ENCODE measurements around the gene WSCD2. TPM values are rescaled to one million over a fixed set of nuclear protein-coding genes. Genes with fewer than 3 reads are reported as not detected.

WSCD2 gene
- total and polyA plus RNA-seq, 8 donors = 0.25 to 6.7 (median 1.4) TPM; not detected in 3

DNA sequence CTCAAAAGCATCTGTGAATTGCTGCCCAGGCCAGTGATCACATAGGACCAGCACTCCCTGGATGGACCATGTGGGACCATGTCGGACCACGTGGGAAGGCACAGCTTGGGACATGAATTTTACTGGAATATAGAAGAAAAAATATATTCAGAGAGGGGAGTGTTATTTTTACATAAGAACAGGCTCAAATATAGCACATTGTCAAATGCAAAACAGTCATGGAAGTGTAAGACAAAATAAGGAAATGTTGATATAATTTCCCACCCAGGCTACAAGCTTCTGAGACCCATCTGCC, 141.7 kb downstream of the WSCD2 start:
- Histone ChIP-seq H3K27ac (no peak overlapping the region), H3K36me3 (no peaks in the 10 kb centered on the region), H3K9me3 (peaks cover 0 to 7% (median 1%) of the 10 kb centered on the region in 4 donors), H3K4me3 (no peak overlapping the region), H3K4me1 (no peaks in the 10 kb centered on the region), H3K27me3 (no peaks in the 10 kb centered on the region)
- TF ChIP-seq, protein P1, sequence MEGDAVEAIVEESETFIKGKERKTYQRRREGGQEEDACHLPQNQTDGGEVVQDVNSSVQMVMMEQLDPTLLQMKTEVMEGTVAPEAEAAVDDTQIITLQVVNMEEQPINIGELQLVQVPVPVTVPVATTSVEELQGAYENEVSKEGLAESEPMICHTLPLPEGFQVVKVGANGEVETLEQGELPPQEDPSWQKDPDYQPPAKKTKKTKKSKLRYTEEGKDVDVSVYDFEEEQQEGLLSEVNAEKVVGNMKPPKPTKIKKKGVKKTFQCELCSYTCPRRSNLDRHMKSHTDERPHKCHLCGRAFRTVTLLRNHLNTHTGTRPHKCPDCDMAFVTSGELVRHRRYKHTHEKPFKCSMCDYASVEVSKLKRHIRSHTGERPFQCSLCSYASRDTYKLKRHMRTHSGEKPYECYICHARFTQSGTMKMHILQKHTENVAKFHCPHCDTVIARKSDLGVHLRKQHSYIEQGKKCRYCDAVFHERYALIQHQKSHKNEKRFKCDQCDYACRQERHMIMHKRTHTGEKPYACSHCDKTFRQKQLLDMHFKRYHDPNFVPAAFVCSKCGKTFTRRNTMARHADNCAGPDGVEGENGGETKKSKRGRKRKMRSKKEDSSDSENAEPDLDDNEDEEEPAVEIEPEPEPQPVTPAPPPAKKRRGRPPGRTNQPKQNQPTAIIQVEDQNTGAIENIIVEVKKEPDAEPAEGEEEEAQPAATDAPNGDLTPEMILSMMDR (IDR thresholded peaks at IDR 0.05) = no peak
- TF ChIP-seq EP300 (IDR thresholded peaks at IDR 0.05) = no peak
- TF ChIP-seq POLR2AphosphoS5 (IDR thresholded peaks at IDR 0.05) = no peak
- TF ChIP-seq POLR2A (IDR thresholded peaks at IDR 0.05) = no peak
- no peak for DNase-seq
- WGBS, 5 donors = 48 to 75% (median 65%) methylated on average over 2 of the region's 2 CpGs
- intact Hi-C loops (cut with DNase I; ENCODE audit: low total_unique reads) = no loop called here

DNA sequence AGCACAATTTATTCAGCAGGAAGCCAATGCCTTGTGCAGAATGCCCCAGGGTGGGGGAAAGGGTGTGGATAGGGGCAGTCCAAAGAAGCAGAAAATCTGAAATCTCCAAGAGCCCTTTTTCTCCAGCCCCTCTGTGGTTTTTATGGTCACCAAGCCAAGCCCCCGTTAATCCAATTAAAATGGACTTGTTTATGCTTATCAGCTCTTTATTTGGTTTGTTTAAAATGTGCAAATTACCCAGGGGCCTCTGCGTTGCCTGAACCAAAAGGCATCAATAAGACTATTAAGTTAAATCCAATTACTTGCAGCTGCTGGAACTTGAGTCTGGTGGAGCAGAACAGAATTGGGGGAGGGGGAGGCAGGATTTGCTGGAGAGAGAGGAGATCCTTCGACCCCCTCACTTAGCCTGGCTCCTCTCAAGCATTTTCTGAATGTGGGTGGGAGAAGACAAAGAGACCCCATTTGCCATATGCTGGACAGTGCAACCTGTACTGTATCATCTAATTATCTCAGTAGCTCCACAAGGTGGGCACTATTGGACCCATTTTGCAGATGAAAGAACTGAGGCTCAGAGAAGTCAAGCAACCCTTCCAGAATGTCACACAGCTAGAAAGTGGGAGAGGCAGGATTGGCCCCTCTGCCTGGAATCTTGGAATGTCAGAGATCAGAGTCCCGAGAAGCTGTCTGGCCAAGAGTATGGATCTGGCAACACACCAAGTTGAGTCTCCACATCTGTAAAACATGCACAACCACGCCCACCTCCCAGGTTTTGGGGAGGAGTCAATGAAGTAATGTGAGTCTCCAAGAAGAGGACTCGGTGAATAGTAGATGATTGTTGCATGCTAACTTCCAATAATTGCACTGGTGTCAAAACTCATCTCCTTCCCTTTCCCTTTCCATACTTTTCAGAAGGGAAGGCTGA, 143.1 kb downstream of the WSCD2 start:
- Histone ChIP-seq H3K27me3 (no peaks in the 10 kb centered on the region), H3K27ac (no peak overlapping the region), H3K36me3 (no peaks in the 10 kb centered on the region), H3K9me3 (peaks cover 0 to 7% (median 1%) of the 10 kb centered on the region in 4 donors), H3K4me1 (no peaks in the 10 kb centered on the region), H3K4me3 (no peak overlapping the region)
- TF ChIP-seq POLR2A (IDR thresholded peaks at IDR 0.05) (no peak), POLR2AphosphoS5 (IDR thresholded peaks at IDR 0.05) (no peak), EP300 (IDR thresholded peaks at IDR 0.05) (no peak)
- TF ChIP-seq, protein P1 (IDR thresholded peaks at IDR 0.05) = no peak
- WGBS, 5 donors = 36 to 56% (median 44%) methylated on average over 6 of the region's 6 CpGs
- DNase-seq = peak in 1 of 2 donors; percentile 54
- intact Hi-C loops (cut with DNase I; ENCODE audit: low total_unique reads) = no loop called here

DNA sequence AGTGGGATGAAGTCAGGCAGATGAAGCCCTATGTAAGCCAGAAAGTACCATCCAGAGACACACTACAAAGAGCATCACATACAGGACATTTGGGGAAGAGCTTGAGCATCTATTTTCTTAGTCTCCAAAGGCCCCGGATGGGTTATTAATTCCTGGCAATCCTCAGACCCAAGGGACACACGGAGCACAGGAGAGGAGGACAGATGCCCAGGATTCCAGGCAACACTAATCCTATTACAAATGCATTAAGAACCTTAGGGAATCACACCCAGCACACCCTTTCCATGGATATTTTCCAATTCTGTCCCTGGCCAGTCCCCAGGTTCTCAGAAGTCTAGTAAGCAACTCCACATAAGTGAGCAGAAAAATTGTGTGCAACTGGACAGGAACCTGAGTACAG, 144.1 kb downstream of the WSCD2 start:
- H3K36me3 ChIP-seq = no peaks in the 10 kb centered on the region
- H3K27ac ChIP-seq = no peak overlapping the region
- WGBS, 5 donors = 38 to 66% (median 52%) methylated on average over 2 of the region's 2 CpGs
- intact Hi-C loops (cut with DNase I; ENCODE audit: low total_unique reads) = no loop called here
- H3K4me1 ChIP-seq = no peaks in the 10 kb centered on the region
- H3K27me3 ChIP-seq = no peaks in the 10 kb centered on the region
- no peak for DNase-seq
- TF ChIP-seq EP300 (IDR thresholded peaks at IDR 0.05) (no peak), POLR2AphosphoS5 (IDR thresholded peaks at IDR 0.05) (no peak), POLR2A (IDR thresholded peaks at IDR 0.05) (no peak)
- TF ChIP-seq, protein P1 (IDR thresholded peaks at IDR 0.05) = no peak
- H3K9me3 ChIP-seq = peaks cover 0 to 7% (median 0%) of the 10 kb centered on the region in 4 donors
- no peak overlapping the region for H3K4me3 ChIP-seq

DNA sequence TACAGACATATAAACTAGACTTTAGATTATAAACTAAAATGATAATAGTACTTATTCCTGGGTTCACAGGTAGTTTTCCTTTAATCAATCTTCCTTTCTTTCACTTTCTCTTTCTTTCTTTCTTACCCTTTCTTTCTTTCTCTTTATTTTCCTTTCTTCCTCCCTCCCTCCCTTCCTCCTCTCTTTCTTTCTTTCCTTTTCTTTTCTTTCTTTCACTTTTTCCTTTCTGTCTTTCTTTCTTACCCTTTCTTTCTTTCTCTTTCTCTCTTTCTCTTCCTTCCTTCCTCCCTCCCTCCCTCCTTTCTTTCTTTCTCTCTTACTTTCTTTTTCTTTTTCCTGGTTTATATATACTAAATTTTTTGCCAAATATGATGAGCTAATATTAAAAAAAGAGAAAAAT, 148.5 kb downstream of the WSCD2 start:
- TF ChIP-seq, protein P1 (IDR thresholded peaks at IDR 0.05) = no peak
- TF ChIP-seq POLR2A (IDR thresholded peaks at IDR 0.05) = no peak
- TF ChIP-seq POLR2AphosphoS5 (IDR thresholded peaks at IDR 0.05) = no peak
- TF ChIP-seq EP300 (IDR thresholded peaks at IDR 0.05) = no peak
- no peak overlapping the region for H3K4me3 ChIP-seq
- H3K4me1 ChIP-seq = no peaks in the 10 kb centered on the region
- intact Hi-C loops (cut with DNase I; ENCODE audit: low total_unique reads) = no loop called here
- H3K9me3 ChIP-seq = peaks cover 0 to 7% (median 0%) of the 10 kb centered on the region in 4 donors
- H3K36me3 ChIP-seq = no peaks in the 10 kb centered on the region
- no peak overlapping the region for H3K27ac ChIP-seq
- peaks cover 0 to 10% (median 6%) of the 10 kb centered on the region in 3 donors for H3K27me3 ChIP-seq
- no peak for DNase-seq

All from stomach (tissue), 9 donors.